GM12865 (cell line): ENCODE results near the gene TCF7L2.

Experiments used
- DNase-seq: peaks from one replicate; pipeline ENCODE4 v3.0.0; 2010; ENCODE audit warnings: low read depth
- H3K4me3 ChIP-seq: 2 replicates; pipeline ENCODE4 v1.5.1; 2011; ENCODE audit warnings: mild to moderate bottlenecking, low read depth, low read length, control low read depth
- CTCF ChIP-seq: IDR thresholded peaks from 2 replicates; pipeline ENCODE4 v1.5.1; 2011; ENCODE audit warnings: low read length, control low read depth, low read depth, inconsistent platforms; ENCODE audit not compliant: insufficient read depth; ENCODE audit errors: missing control alignments

Gene TCF7L2

DNA sequence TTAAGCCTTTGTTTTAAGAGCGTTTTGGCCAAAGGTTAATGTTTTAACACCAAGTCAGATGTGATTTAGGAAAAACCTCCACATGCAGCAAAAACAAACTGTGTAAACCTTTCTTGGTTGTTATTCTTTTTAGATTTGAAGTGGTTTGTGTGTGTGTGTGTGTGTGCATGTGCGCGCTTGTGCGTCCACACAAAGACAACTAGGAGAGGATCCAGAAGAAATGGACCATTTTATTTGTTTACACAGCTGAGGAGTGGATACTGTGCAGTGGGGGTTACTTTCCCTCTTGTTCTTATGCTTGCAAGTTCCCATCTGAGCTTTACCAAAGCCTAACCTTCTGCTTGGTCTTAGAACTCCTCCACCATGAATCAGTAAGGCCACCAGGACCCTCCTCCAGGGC, 20.0 kb downstream of the TCF7L2 start:
- no peak for TF ChIP-seq CTCF
- no peak overlapping the region for H3K4me3 ChIP-seq
- DNase-seq = no peak

- TF ChIP-seq CTCF = no peak
- H3K4me3 ChIP-seq = no peak overlapping the region
- DNase-seq = no peak
These were observed 22.6 kb downstream of the TCF7L2 start for GRCh38 chr10:112972606-112973005.

GRCh38 chr10:112973046-112973445, 23.0 kb downstream of the TCF7L2 start:
- no peak overlapping the region for H3K4me3 ChIP-seq
- TF ChIP-seq CTCF = no peak
- DNase-seq = no peak

DNA sequence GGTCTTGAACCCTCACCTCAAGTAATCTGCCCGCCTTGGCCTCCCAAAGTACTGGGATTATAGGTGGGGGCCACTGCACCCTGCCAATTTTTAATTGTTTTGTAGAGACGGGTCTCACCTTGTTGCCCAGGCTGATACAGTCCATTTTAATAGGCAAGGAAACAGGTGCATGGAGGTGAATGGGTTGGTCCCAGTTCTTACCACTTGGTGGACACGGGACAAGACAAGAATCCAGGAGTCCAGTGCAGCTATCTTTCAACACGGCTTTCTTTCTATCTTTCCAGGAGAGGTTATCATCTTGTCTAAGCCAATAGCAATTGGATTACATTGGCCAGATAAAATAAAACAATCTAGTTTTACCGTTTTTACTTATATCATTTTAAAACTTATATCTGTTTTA, 23.8 kb downstream of the TCF7L2 start:
- DNase-seq = no peak
- TF ChIP-seq CTCF = no peak
- H3K4me3 ChIP-seq = no peak overlapping the region

- no peak overlapping the region for H3K4me3 ChIP-seq
- DNase-seq = no peak
- no peak for TF ChIP-seq CTCF
These were observed 27.4 kb downstream of the TCF7L2 start for GRCh38 chr10:112977426-112977898.

GRCh38 chr10:112979927-112980326, 29.9 kb downstream of the TCF7L2 start:
- no peak for DNase-seq
- H3K4me3 ChIP-seq = no peak overlapping the region
- no peak for TF ChIP-seq CTCF

DNA sequence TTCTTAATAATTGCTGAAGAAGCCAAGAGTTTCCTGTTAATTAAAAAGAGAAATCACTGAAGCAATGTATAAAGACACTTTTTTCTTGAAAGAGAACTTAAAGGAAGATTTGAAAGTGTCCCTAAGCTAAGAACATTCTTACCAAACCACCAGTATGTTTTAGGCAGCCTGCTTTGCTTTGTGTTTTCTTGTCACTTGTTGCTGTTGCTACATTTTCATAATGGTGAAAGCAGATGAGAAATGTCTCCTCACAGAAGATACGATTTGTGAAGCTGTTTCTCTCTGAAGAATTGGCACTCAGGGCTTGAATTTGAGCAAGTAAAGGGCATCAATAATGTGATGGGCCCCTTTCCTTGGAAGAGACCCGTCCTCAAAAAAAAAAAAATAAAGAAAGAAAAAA, 30.9 kb downstream of the TCF7L2 start:
- TF ChIP-seq CTCF = no peak
- no peak for DNase-seq
- no peak overlapping the region for H3K4me3 ChIP-seq
